CD4-positive, alpha-beta T cell treated with Interleukin-6 for 4 hours (primary cell): ENCODE measurements around the gene SCAF4.
"Not testable (repeated sequence)": the region's sequence is repeated elsewhere in the genome, so short reads cannot be mapped to it uniquely, and the experiment has no call there.

ENCODE experiments used
- DNase-seq: peaks from one replicate; pipeline ENCODE4 v3.0.0-alpha.2; 2020; ENCODE audit warnings: mixed read lengths

SCAF4 gene

DNA sequence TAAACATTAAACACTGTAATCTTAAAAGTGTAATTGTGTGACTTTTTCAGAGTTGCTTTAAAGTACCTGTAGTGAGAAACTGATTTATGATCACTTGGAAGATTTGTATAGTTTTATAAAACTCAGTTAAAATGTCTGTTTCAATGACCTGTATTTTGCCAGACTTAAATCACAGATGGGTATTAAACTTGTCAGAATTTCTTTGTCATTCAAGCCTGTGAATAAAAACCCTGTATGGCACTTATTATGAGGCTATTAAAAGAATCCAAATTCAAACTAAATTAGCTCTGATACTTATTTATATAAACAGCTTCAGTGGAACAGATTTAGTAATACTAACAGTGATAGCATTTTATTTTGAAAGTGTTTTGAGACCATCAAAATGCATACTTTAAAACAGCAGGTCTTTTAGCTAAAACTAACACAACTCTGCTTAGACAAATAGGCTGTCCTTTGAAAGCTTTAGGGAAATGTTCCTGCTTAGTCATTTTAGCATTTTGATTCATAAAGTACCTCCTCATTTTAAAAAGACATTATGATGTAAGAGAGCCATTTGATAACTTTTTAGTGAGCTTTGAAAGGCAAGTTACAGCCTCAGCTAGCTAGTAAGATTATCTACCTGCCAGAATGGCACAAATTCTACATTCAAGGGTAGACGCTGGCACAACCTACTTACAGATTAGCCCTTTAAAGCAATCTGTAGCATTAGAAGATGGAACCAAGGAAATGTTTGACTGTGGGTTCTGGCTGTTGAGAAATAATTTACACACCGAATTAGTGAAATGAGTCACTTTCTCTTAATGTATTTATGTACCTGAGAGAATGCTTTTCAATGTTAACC lies 63.0 kb downstream of the SCAF4 start:
- DNase-seq = no peak

GRCh38 chr21:31667639-31668038 lies 64.3 kb downstream of the SCAF4 start:
- DNase-seq = no peak

DNA sequence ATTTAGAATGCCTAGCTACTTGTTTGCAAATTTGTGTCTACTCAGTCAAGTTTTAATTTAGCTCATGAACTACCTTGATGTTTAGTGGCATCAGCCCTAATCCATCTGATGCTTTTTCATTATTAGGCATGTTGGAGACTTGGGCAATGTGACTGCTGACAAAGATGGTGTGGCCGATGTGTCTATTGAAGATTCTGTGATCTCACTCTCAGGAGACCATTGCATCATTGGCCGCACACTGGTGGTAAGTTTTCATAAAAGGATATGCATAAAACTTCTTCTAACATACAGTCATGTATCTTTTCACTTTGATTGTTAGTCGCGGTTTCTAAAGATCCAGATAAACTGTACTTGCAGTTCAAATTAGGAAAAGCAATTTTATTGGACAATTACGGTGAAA lies 64.8 kb downstream of the SCAF4 start:
- DNase-seq = no peak

DNA sequence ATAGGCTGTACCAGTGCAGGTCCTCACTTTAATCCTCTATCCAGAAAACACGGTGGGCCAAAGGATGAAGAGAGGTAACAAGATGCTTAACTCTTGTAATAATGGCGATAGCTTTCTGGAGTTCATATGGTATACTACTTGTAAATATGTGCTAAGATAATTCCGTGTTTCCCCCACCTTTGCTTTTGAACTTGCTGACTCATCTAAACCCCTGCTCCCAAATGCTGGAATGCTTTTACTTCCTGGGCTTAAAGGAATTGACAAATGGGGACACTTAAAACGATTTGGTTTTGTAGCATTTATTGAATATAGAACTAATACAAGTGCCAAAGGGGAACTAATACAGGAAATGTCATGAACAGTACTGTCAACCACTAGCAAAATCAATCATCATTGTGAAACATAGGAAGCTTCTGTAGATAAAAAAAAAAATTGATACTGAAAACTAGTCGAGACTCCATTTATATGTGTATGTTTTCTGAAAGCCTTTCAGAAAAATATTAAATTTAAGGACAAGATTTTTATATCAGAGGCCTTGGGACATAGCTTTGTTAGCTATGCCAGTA lies 65.4 kb downstream of the SCAF4 start:
- DNase-seq = no peak

GRCh38 chr21:31665869-31666268 lies 66.0 kb downstream of the SCAF4 start:
- DNase-seq = not testable (repeated sequence)

- peak; percentile 35 for DNase-seq
Observed at GRCh38 chr21:31665397-31665796, 66.5 kb downstream of the SCAF4 start.

DNA sequence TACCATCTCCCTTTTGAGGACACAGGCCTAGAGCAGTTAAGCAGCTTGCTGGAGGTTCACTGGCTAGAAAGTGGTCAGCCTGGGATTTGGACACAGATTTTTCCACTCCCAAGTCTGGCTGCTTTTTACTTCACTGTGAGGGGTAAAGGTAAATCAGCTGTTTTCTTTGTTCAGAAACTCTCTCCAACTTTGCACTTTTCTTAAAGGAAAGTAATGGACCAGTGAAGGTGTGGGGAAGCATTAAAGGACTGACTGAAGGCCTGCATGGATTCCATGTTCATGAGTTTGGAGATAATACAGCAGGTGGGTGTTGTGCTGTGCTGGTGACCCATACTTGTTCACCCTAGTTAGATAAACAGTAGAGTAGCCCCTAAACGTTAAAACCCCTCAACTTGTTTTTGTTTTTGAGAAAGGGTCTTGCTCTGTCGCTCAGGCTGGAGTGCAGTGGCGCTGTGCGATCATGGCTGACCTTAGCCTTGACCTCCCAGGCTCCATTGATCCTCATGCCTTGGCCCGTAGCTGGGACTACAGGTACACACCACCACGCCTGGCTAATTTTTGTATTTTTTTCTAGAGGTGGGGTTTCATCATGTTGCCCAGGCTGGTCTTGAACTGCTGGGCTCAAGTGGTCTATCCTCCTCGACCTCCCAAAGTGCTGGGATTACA lies 68.2 kb downstream of the SCAF4 start:
- no peak for DNase-seq

DNA sequence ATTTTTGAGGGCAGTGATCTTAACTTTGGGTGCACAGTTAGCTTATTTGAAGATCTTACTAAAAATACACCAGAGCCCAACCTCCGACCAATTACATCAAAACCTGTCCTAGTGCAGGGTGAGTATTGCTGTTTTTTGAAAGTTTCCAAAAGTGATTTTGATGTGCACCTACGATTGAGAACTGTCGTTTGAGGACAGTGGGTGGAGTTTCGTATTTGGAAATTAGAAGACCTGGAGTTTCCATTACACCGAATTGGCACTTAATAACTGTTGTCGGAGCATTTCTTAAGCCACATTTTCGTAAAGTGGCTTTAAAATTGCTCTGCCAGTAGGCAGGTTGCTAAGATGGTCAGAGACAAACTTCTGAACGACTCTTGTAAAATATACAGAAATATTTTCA lies 71.3 kb downstream of the SCAF4 start:
- DNase-seq = no peak

DNA sequence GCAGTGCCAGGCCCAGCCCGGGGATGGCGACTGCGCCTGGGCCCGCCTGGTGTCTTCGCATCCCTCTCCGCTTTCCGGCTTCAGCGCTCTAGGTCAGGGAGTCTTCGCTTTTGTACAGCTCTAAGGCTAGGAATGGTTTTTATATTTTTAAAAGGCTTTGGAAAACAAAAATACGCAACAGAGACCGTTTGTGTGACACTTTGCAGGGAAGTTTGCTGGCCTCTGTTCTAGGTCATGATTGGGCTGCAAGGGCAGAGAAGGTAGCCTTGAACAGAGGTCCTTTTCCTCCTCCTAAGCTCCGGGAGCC lies 71.7 kb downstream of the SCAF4 start:
- no peak for DNase-seq

GRCh38 chr21:31659536-31660258 lies 72.2 kb downstream of the SCAF4 start, which contains the start of gene SOD1:
Gene SOD1 (plus strand): TSS chr21:31659693. CDS start chr21:31659770, 77 bp downstream.
- peak; percentile 98 for DNase-seq

DNA sequence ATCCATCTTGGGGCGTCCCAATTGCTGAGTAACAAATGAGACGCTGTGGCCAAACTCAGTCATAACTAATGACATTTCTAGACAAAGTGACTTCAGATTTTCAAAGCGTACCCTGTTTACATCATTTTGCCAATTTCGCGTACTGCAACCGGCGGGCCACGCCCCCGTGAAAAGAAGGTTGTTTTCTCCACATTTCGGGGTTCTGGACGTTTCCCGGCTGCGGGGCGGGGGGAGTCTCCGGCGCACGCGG lies 72.7 kb downstream of the SCAF4 start:
- DNase-seq = no peak

- DNase-seq = no peak
Observed at GRCh38 chr21:31658053-31658452, 73.9 kb downstream of the SCAF4 start.

- peak; percentile 46 for DNase-seq
Observed at GRCh38 chr21:31656199-31657095, 75.5 kb downstream of the SCAF4 start.

DNA sequence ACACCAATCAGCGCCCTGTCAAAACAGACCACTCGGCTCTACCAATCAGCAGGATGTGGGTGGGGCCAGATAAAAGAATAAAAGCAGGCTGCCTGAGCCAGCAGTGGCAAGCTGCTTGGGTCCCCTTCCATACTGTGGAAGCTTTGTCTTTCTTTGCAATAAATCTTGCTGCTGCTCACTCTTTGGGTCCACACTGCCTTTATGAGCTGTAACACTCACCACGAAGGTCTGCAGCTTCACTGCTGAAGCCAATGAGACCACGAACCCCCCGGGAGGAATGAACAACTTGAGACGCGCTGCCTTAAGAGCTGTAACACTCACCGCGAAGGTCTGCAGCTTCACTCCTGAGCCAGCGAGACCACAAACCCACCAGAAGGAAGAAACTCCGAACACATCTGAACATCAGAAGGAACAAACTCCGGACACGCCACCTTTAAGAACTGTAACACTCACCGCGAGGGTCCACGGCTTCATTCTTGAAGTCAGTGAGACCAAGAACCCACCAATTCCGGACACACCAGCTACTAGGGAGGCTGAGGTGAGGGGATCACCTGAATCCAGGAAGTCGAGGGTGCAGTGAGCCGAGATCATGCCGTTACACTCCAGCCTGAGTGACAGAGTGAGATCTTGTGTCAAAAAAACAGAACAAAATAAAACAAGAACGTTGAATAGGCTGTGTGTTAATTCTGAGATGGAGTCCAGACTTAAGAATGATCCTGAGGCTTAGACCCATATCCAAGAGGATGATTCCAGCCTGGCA lies 76.9 kb downstream of the SCAF4 start:
- DNase-seq = peak; percentile 49

DNA sequence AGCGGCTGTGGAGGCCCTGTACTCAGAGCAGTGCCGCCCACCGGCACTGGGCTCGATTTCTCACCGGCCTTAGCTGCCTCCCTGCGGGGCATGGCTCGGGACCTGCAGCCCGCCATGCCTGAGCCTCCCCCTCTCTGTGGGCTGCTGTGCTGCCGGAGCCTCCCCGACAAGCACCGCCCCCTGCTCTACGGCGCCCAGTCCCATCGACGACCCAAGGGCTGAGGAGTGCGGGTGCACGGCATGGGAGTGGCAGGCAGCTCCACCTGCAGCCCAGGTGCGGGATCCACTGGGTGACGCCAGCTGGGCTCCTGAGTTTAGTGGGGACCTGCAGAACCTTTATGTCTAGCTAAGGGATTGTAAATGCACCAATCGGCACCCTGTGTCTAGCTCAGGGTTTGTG lies 77.6 kb downstream of the SCAF4 start:
- DNase-seq = no peak

DNA sequence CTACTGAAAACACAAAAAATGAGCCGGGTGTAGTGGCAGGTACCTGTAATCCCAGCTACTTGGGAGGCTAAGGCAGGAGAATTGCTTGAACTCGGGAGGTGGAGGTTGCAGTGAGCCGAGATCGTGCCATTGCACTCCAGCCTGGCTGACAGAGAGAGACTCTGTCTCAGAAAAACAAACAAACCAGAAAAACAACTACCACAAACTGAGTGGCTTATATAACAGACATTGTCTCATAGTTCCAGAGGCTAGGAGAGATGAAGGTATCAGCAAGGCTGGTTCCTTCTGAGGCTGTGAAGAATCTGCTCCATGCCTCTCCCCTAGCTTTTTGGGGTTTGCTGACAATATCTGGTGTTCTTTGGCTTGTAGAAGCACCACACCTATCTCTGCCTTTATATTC lies 80.4 kb downstream of the SCAF4 start:
- DNase-seq = not testable (repeated sequence)

- no peak for DNase-seq
Observed at GRCh38 chr21:31650930-31651329, 81.0 kb downstream of the SCAF4 start.

GRCh38 chr21:31647650-31648049 lies 84.3 kb downstream of the SCAF4 start:
- no peak for DNase-seq

DNA sequence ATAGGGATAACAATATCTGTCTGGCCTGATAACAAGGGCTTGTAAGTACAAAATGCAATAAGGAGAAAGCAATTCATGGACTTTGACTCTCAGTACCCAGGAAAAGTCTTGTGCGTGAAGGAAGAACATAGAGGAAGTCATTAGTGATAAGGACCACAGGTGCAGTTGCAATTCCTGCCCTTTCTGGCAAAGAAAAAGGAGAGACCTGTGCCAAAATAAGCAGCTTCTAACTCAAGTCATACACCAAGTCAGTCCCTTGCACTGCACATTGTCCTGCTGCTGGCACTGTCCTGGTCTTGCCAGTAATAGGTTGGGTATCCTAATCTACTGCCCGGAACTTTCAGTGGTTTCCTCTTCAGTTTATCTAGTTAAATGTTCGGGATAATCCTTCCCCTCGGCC lies 87.3 kb downstream of the SCAF4 start:
- DNase-seq = no peak

- no peak for DNase-seq
Observed at GRCh38 chr21:31641416-31641922, 90.4 kb downstream of the SCAF4 start.

DNA sequence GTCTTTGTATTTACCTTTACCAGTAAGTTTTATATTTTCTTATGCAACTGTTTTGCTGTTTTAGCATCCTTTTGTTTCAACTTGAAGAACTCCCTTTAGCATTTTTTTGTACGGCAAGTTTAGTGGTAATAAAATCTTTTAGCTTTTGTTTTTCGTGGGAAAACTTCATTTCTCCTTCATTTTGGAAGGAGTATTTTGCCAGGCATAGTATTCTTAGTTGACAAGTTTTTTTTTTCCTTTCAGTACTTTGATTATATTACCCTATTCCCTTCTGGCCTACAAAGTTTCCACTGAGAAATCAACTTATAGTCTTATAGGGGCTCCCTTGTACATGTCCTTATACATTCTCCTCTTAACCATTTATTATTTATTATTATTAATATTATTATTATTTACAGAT lies 95.0 kb downstream of the SCAF4 start:
- DNase-seq = no peak

DNA sequence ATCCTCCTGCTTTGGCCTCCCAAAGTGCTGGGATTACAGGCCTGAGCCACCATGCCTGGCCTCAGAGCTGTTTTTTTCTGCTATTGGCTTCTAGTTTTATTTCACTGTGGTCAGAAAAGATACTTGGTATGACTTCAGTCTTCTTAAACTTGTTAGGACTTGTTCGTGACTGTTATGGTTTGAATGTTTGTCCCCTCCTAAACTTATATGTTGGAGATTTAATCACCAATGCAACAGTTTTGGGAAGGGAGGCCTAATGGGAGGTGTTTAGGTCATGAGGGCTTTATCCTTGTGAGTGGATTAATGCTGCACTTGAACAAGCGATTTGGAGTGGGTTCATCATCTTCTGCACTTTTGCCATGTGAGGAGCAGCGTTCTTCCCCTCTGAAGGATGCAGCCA lies 96.9 kb downstream of the SCAF4 start:
- DNase-seq = no peak
